WTC11 (cell line): ENCODE results near the gene NEURL1. TPM values are rescaled to one million over a fixed set of nuclear protein-coding genes. Genes with fewer than 3 reads are reported as not detected.
A peak's percentile ranks its signal among the peaks of the same experiment; 100 is the strongest.

Experiments used
- ATAC-seq: fragments of 200-7000 bp; cut with Tn5 transposase; 2 replicates; pipeline ENCODE4 v1.10.0; 2021; ENCODE audit warnings: mild to moderate bottlenecking, moderate library complexity
- CTCF ChIA-PET: fragments of 300-600 bp; sonication (Branson Sonifier 250); formaldehyde crosslinking; loops from one replicate; lab custom pipeline; 2021; ENCODE audit warnings: antibody characterized with exemption; lab: Charles Lee
- POLR2A ChIA-PET: fragments of 350-600 bp; sonication (Branson Sonifier 250); formaldehyde crosslinking; loops from one replicate; lab custom pipeline; 2021; ENCODE audit warnings: antibody characterized with exemption; lab: Charles Lee
- DNase-seq: peaks from one replicate; pipeline ENCODE4 v3.0.0; 2021; ENCODE audit warnings: low spot score
- H3K27ac Mint-ChIP-seq: 2 replicates; pipeline ENCODE4 v1.8.0; 2021; ENCODE audit warnings: mixed read lengths
- H3K27me3 Mint-ChIP-seq: 2 replicates; pipeline ENCODE4 v1.8.0; 2021; ENCODE audit warnings: low read depth, mild to moderate bottlenecking, moderate library complexity, mixed read lengths
- H3K36me3 Mint-ChIP-seq: 2 replicates; pipeline ENCODE4 v1.8.0; 2021; ENCODE audit warnings: mixed read lengths
- H3K4me1 Mint-ChIP-seq: 2 replicates; pipeline ENCODE4 v1.8.0; 2022; ENCODE audit warnings: mixed read lengths
- H3K4me3 Mint-ChIP-seq: 2 replicates; pipeline ENCODE4 v1.8.0; 2021; ENCODE audit warnings: mild to moderate bottlenecking, moderate library complexity, mixed read lengths
- H3K9me3 Mint-ChIP-seq: 2 replicates; pipeline ENCODE4 v1.8.0; 2021; ENCODE audit warnings: mixed read lengths
- CREM ChIP-seq: sonication (generic); formaldehyde crosslinking; IDR thresholded peaks from 2 replicates; pipeline ENCODE4 v1.8.1; 2022; ENCODE audit warnings: mild to moderate bottlenecking, missing genetic modification reagents, moderate library complexity
- E2F1 ChIP-seq: sonication (generic); formaldehyde crosslinking; IDR thresholded peaks from 2 replicates; pipeline ENCODE4 v1.8.0; 2022; ENCODE audit warnings: mild to moderate bottlenecking, missing genetic modification reagents
- ELF4 ChIP-seq: sonication (generic); formaldehyde crosslinking; IDR thresholded peaks from 2 replicates; pipeline ENCODE4 v1.8.1; 2022; ENCODE audit warnings: low read depth, mild to moderate bottlenecking, moderate library complexity, missing genetic modification reagents
- GABPB1 ChIP-seq: sonication (generic); formaldehyde crosslinking; IDR thresholded peaks from 2 replicates; pipeline ENCODE4 v1.8.1; 2023; ENCODE audit warnings: mild to moderate bottlenecking, missing genetic modification reagents
- HMGA2 ChIP-seq: fragments of 250-450 bp; sonication (Bioruptor Pico); IDR thresholded peaks from 2 replicates; pipeline ENCODE4 v1.4.0; 2021; ENCODE audit warnings: mild to moderate bottlenecking, moderate library complexity
- HMGXB4 ChIP-seq: sonication (generic); formaldehyde crosslinking; IDR thresholded peaks from 2 replicates; pipeline ENCODE4 v1.8.1; 2023; ENCODE audit warnings: mild to moderate bottlenecking, moderate library complexity, missing genetic modification reagents
- NR2C2 ChIP-seq: sonication (generic); formaldehyde crosslinking; IDR thresholded peaks from 2 replicates; pipeline ENCODE4 v1.8.0; 2022; ENCODE audit warnings: mild to moderate bottlenecking, missing genetic modification reagents
- NR3C1 ChIP-seq: sonication (generic); formaldehyde crosslinking; conservative IDR thresholded peaks from 2 replicates; pipeline ENCODE4 v1.8.1; 2023; ENCODE audit warnings: low read depth, mild to moderate bottlenecking, missing genetic modification reagents
- OVOL2 ChIP-seq: fragments of 250-450 bp; sonication (Bioruptor Pico); IDR thresholded peaks from 2 replicates; pipeline ENCODE4 v1.9.0; 2021; ENCODE audit warnings: mild to moderate bottlenecking, borderline replicate concordance
- RELA ChIP-seq: sonication (generic); formaldehyde crosslinking; IDR thresholded peaks from 2 replicates; pipeline ENCODE4 v1.8.1; 2022; ENCODE audit warnings: missing genetic modification reagents, mild to moderate bottlenecking, borderline replicate concordance
- RORB ChIP-seq: fragments of 250-450 bp; sonication (Bioruptor Pico); IDR thresholded peaks from 2 replicates; pipeline ENCODE4 v1.9.0; 2021; ENCODE audit warnings: mild to moderate bottlenecking
- SP1 ChIP-seq: sonication (generic); formaldehyde crosslinking; conservative IDR thresholded peaks from 2 replicates; pipeline ENCODE4 v1.8.1; 2022; ENCODE audit warnings: missing genetic modification reagents
- TP53 ChIP-seq: sonication (generic); formaldehyde crosslinking; IDR thresholded peaks from 2 replicates; pipeline ENCODE4 v1.8.1; 2023; ENCODE audit warnings: mild to moderate bottlenecking, missing genetic modification reagents
- ZSCAN18 ChIP-seq: fragments of 250-450 bp; sonication (Bioruptor Pico); IDR thresholded peaks from 2 replicates; pipeline ENCODE4 v2.1.2; 2022; ENCODE audit warnings: mild to moderate bottlenecking, moderate library complexity
- total RNA-seq: library from RNA; stranded (reverse); gene quantifications from 3 replicates; pipeline ENCODE4 v1.2.3, GENCODE V29; 2021
- TF ChIP-seq, protein P1 (sequence below): sonication (generic); formaldehyde crosslinking; IDR thresholded peaks from 2 replicates; pipeline ENCODE4 v1.8.1; 2023; ENCODE audit warnings: mild to moderate bottlenecking, missing genetic modification reagents, moderate library complexity
- TF ChIP-seq, protein P2 (sequence below): fragments of 250-450 bp; sonication (Bioruptor Pico); conservative IDR thresholded peaks from 2 replicates; pipeline ENCODE4 v1.9.0; 2021; ENCODE audit warnings: mild to moderate bottlenecking

Gene NEURL1
- total RNA-seq, 1 experiment from 2014 or later: 1.2 TPM

- POLR2A ChIA-PET: interaction anchor here (0.6 to 1.2 kb wide), 3 partner anchors 19 to 124 kb away, joined by 3 to 5 read pairs (median 3); no protein-coding TSS in a partner anchor
- Mint-ChIP-seq H3K27me3 (peaks cover 72% of the 10 kb centered on the region), H3K4me3 (peak overlapping the region; percentile 78; the same call in 1 of the 2 replicates), H3K27ac (no peak overlapping the region), H3K36me3 (no peaks in the 10 kb centered on the region), H3K9me3 (no peaks in the 10 kb centered on the region), H3K4me1 (peaks cover 13% of the 10 kb centered on the region)
- no peak for TF ChIP-seq E2F1 (CRISPR knock-in tag)
- TF ChIP-seq, protein P1, sequence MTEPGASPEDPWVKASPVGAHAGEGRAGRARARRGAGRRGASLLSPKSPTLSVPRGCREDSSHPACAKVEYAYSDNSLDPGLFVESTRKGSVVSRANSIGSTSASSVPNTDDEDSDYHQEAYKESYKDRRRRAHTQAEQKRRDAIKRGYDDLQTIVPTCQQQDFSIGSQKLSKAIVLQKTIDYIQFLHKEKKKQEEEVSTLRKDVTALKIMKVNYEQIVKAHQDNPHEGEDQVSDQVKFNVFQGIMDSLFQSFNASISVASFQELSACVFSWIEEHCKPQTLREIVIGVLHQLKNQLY (CRISPR knock-in tag): no peak
- TF ChIP-seq SP1 (CRISPR knock-in tag): no peak
- TF ChIP-seq CREM (CRISPR knock-in tag): no peak
- TF ChIP-seq RELA (CRISPR knock-in tag): no peak
- TF ChIP-seq OVOL2 (CRISPR knock-in tag): no peak
- TF ChIP-seq ELF4 (CRISPR knock-in tag): no peak
- TF ChIP-seq HMGA2 (CRISPR knock-in tag): no peak
- no peak for TF ChIP-seq NR2C2 (CRISPR knock-in tag)
- no peak for TF ChIP-seq RORB
- no peak for TF ChIP-seq ZSCAN18
- TF ChIP-seq, protein P2, sequence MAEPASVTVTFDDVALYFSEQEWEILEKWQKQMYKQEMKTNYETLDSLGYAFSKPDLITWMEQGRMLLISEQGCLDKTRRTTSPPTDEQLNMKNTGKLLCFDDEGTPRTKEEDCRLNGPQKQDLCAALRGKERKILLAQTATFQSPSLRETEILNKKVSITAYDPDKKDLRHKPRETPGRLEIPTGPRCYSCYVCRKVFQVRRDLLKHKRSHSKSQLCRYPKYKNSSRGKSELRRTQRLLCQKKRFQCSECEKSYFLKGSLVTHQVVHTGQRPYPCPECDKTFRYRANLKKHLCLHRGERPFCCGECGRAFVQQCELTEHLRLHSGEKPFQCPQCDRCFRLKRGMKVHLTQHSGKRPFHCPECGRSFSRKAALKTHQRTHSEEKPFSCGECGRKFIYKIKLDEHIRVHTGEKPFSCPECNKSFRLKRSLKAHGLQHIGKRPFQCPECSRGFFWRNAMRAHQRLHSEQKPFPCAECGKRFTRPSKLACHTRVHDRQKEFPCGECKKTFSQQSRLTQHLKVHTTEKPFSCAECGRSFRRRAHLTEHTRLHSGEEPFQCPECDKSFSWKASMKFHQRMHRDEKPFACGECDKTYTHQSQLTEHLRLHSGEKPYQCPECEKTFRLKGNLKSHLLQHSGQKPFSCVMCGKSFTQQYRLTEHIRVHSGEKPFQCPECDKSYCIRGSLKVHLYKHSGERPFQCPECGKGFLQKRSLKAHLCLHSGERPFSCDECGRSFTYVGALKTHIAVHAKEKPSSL (CRISPR knock-in tag): no peak
- DNase-seq: no peak
- ATAC-seq: no peak
- CTCF ChIA-PET: interaction anchor here (3.3 to 4.5 kb wide), 3 partner anchors 11 to 98 kb away, joined by 22 to 30 read pairs (median 22); no protein-coding TSS in a partner anchor
Observed at GRCh38 chr10:103495321-103495720, 1.8 kb downstream of the NEURL1 start.

- Mint-ChIP-seq H3K27me3 (peaks cover 62% of the 10 kb centered on the region), H3K27ac (no peak overlapping the region), H3K36me3 (no peaks in the 10 kb centered on the region), H3K4me1 (peaks cover 13% of the 10 kb centered on the region), H3K9me3 (no peaks in the 10 kb centered on the region), H3K4me3 (no peak overlapping the region)
- no peak for ATAC-seq
- DNase-seq: no peak
- TF ChIP-seq HMGXB4: no peak
- no peak for TF ChIP-seq TP53 (CRISPR knock-in tag)
- no peak for TF ChIP-seq NR3C1 (CRISPR knock-in tag)
- TF ChIP-seq GABPB1: no peak
- ChIA-PET CTCF (interaction anchor here (0.8 to 4.5 kb wide), 5 partner anchors 13 to 96 kb away, joined by 3 to 22 read pairs (median 4); no protein-coding TSS in a partner anchor), POLR2A (no interaction called here)
Observed at GRCh38 chr10:103497161-103497915, 3.8 kb downstream of the NEURL1 start.
